GOT3 (cell line): Measurements from ENCODE around the gene EIF2D.
"Not testable (repeated sequence)": the region's sequence is repeated elsewhere in the genome, so short reads cannot be mapped to it uniquely, and the experiment has no call there.

Experiments used
- DNase-seq: peaks from one replicate; lab custom pipeline; 2025; ENCODE audit warnings: mixed read lengths; lab: John Stamatoyannopoulos, UW

The EIF2D gene

DNA sequence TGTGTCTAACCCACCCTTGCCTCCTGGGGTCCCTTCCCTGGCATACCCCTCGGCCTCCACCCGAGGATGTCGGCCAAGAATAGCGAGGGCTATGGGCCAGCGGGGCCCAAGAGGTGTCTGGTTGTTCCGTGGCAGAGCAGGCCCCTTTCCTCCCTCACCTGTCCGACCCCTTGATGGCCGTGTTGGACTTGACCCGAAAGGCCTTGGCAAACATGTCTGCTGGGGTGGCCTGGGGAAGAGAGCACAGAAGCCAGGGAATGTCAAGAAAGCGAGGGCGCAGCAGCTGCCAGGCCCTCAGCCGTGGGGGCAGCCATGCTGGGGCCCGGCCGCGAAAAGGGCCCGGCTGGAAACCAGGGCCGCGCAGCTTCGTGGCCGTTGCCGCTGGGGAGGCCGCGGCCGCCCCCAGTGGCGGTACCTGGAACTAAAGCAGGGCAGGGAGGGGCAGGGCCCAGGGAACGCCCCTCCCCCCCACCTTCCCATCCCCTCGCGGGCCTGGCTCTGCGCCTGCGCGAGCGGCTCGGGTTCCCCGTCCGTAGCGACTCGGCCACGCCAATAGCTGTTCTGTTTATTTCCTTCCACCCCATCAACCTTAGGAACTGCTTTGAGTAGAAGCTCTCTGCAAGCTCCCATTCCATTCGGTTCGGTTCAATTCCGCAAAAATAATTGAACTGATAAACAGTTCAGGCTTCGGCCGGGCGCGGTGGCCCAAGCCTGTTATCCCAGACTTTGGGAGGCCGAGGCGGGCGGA, at the start of gene EIF2D:
TSS of gene EIF2D (minus strand) at position 337 of the 748 bp plus-strand sequence. CDS start at position 214, 123 bp downstream.
- peak; percentile 91 for DNase-seq

GRCh38 chr1:206661161-206661820, 49.0 kb upstream of the EIF2D start:
- no peak for DNase-seq

DNA sequence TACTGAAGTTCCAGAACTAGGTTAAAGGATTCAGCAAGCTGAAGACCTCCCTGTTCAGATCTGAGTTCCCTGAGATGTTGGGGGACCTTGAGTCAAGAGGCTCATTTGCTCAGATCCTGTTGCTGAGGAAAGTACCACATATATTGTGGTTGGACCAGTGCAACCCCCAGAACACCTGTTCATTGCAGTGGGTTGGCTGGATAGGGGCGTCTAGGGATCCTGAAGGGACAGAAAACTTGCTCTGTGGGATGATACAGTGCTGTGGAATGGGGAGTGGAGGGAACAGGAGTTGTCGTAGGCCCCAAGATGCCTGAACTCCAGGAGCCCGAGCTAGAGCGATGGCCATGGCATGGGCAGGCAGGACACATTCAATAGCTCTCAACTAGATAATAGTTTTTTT, 47.9 kb upstream of the EIF2D start:
- DNase-seq: no peak

GRCh38 chr1:206658981-206659273, 46.7 kb upstream of the EIF2D start:
- DNase-seq: no peak

DNA sequence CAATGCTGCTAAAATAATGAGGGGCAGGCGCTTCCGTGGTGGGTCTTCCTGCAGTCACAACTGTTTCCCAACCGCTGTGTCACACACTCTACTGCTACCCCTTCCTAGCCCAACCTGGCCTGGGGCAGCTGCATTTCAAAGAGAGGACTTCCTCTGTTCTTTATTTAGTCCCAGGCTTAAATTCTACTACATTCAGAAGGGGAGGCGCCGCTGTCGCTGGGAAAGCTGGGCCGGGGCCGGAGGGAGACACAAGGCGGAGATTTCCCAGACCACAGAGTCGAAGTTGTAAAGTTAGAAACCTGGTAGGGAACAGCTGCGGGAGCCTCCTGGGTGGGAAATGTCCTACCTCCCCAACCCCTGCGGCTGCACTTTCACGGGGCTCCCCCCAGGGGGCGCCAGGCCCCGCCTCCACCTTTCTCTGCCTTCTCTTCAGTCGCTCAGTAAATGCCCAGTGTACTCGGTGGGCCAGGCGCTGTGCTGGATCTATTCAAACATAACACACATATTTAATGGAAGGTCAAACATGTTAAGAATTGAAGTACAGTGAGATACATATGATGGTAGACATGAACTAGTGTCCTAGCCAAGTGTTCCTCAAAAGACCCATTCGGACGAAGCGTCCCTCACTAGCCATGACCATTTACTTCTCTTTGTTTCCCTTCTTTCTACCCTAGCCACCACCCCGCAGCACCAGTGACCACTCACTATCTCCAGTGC, 46.2 kb upstream of the EIF2D start:
- DNase-seq: no peak

- DNase-seq: no peak
These were observed 45.5 kb upstream of the EIF2D start for GRCh38 chr1:206657751-206658150.

DNA sequence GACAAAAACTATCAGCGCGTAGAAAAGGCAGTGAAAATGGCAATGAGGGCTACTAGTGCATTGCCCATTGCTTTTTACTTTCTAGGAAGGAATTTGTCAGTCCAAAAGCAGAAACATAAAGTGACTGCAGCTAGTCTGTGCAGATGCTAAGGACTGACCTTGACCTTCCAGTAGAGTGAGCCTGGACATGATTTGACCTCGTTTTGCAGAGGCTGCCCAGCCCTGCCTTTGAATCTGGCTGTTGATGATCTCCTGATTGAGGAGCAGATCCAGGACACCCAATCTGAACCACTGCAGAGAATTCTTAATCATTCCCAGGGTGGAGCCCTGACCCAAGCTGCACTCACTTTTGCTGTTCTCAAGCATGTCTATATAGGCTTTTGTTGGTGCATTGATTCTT, 44.7 kb upstream of the EIF2D start:
- DNase-seq: no peak

DNA sequence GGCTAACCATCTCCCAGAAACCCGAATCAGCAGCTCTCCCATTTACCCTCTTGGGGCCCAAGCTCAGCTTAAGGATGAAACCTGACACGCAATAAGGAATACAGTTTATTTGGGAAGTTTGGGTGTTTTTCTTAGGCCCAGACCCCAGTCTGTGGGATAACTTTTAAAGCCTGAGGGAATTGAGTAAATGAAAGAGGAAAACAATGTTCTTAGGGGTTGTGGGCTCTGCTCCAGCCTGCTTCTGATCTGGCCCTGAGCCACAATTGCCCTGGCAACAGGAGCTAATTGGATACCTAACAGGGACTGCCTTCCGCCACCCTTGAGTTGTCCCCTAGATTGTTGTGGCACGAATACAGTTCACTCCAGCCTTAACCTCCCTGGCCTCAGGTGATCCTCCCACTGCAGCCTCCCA, 43.2 kb upstream of the EIF2D start:
- DNase-seq: no peak

DNA sequence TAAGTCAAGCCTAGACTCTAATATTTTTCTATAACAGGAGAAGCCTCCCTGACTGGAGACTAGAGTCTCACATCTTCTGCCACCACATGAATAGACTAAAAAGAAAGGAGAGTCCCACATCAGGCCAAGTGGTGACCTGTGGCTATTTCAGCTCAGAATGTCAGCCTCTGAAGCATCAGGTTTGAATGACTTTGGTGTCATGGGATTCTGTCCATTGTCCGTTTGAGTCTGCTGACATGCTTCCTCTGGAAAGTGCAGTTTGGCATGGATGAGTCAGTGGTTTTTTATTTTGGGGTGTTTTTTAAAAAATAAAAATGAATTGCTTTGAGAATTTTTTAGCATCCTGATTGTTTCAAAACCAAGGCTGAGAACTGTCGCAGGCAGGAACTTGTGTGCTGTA, 42.6 kb upstream of the EIF2D start:
- DNase-seq: no peak

GRCh38 chr1:206653715-206654459, 41.6 kb upstream of the EIF2D start:
- DNase-seq: no peak

- DNase-seq: no peak
These were observed 40.0 kb upstream of the EIF2D start for GRCh38 chr1:206651958-206652890.

DNA sequence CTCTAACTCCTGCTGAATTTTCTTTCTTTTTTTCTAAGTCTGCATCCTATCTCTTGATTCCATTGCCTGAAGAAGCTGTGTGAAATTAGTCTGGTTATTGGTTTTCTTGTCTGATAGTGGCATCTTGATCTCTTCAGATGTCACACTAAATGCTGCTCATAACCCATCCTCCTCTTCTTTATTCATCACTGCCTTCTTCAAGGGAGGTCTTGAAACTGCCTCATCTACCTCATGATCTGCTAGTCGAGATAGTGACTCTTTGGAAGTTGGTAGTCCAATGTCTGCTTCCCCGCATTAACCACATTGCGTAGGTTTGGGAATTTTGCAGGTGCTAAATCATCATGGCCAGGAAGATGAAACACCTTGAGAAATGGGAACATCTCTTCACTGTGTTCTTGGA, 38.7 kb upstream of the EIF2D start:
- DNase-seq: no peak

DNA sequence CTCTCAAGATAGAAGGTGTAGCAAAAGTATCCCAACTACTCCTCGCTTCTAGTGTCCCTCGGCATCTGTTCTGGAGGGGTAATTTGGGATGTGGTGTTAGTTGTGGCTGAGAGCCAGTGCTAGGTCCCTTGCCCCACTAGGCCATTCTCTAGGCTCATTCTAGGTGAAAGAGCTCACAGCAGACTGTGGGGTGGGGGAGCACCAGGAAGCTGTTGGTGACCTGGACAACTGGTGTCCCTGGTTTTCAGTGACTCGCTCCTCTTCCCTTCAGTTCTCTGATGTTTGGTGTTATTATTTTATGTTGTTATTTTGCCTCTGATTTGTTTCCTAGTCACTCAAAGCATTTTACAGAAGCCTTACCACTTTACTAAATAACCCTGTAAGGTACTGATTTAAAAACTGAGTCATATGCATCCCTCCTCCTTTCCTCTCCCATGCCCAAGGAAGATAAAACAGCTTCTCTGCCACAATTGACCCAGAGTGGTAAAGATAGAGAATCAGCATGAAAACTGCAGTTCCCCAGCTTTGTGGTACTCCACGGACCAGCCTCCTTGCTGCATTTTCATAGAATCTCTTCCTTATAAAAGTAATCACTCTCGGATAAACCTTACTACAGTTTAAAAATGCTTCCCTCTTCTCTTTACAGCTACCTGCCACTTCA, 37.1 kb upstream of the EIF2D start:
- no peak for DNase-seq

DNA sequence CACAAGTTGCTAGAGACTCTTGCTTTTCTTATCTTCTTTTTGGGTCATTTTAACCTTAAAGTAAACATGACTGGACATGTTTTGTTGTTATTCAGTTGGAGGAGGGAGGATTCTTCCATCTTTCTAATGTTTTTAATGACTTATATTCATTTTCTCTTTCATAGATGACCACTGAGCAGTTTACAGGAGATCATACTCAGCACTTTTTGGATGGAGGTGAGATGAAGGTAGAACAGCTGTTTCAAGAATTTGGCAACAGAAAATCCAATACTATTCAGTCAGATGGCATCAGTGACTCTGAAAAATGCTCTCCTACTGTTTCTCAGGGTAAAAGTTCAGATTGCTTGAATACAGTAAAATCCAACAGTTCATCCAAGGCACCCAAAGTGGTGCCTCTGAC, 35.0 kb upstream of the EIF2D start:
- DNase-seq: no peak

- no peak for DNase-seq
These were observed 34.2 kb upstream of the EIF2D start for GRCh38 chr1:206646504-206646903.

DNA sequence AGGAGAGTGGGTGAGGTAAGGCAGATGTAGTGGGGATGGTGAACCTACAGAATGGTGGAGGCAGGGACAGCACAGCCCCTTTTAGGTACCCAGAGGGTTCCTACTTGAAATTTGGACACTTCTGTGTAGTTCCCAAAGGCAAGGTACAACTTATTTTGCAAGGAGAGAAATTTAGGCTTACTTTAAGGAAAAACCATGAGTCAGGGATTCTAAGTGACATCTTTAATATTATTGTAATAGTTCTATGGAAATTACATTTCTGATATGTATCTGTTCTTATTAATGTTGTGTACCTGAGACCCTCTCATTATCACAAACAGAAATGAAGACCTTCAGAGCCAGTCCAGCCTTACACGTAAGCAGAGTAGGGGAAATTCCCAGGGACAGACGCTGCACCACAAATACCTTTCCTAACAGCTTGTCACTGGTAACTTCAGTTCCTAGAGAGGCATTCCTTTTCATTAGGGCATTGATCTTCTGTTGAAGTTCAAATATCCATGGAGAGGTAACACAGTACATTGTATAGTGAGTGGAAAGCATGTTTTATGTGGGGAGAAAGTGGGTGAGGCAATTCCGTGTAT, 30.9 kb upstream of the EIF2D start:
- DNase-seq: no peak

DNA sequence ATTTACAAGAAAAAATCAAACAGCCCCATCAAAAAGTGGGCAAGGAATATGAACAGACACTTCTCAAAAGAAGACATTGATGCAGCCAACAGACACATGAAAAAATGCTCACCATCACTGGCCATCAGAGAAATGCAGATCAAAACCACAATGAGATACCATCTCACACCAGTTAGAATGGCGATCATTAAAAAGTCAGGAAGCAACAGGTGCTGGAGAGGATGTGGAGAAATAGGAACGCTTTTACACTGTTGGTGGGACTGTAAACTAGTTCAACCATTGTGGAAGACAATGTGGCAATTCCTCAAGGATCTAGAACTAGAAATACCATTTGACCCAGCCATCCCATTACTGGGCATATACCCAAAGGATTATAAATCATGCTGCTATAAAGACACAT, 29.8 kb upstream of the EIF2D start:
- not testable (repeated sequence) for DNase-seq

- DNase-seq: no peak
These were observed 25.3 kb upstream of the EIF2D start for GRCh38 chr1:206637605-206638004.

DNA sequence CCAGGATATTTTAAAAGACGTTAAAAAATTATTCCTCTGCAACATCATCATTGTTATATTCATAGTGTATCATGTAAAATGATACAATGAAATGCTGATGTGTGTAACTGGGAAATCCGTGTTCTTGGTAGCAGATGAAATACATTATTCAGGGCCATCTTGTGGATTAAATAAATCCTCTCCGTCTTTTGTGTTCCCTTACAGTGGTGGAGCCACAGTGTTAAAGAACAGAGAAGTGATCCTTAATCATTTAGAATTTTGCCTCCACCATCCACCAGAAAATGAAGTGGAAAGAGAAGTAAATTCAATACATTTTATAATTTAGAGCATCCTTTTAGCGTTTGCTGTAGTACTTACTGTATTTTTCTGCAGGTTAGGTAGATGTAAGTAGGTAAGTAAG, 24.4 kb upstream of the EIF2D start:
- DNase-seq: no peak

GRCh38 chr1:206635978-206636345, 23.7 kb upstream of the EIF2D start:
- no peak for DNase-seq
